ENCODE results near the gene PIGV. TPM values are rescaled to one million over a fixed set of nuclear protein-coding genes. Genes with fewer than 3 reads are reported as not detected.

PIGV gene
- total RNA-seq, 1 experiment from 2014 or later: 7.5 TPM

DNA sequence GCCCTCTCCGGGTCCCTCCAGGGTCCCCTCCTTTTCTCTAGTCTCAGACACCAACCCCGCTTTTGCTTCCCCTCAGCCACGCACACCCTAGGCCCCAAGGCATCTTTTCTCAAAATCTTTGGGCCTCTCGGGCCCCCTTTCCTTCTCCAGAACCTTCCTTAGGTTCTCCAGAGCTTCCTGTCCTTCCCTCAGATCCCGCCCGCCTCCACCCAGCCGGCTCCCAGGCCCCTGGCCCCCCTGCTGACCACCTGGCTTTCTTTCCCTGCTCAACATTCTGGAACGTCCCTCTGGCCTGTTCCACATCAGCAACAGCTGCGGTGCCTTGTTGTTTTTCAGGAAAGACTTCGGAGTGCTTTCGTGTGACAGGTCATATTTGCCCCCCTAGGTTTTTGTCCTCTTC is 39.9 kb downstream of the PIGV start:
- Histone ChIP-seq H2BK20ac (ENCODE audit: low read depth, low read length, poor library complexity, severe bottlenecking) (no peak overlapping the region), H2BK12ac (ENCODE audit: insufficient read length, low read depth, low read length) (no peak overlapping the region), H4K8ac (replicated peaks; ENCODE audit: insufficient read length, low read depth, low read length) (no peak overlapping the region), H3K4me2 (ENCODE audit: insufficient read depth, insufficient read length, low read length) (peak overlapping the region; percentile 67), H3K79me1 (ENCODE audit: insufficient read depth, low read depth, low read length, poor library complexity, severe bottlenecking) (peaks cover 3% of the 10 kb centered on the region), H2AK5ac (ENCODE audit: insufficient read length, low read length) (no peak overlapping the region), H3K4me1 (ENCODE audit: insufficient read depth, low read length) (no peaks in the 10 kb centered on the region), H3K56ac (ENCODE audit: insufficient read length, low read depth, low read length) (no peak overlapping the region), H2BK120ac (ENCODE audit: low read depth, low read length, poor library complexity, severe bottlenecking) (no peak overlapping the region), H3K14ac (ENCODE audit: insufficient read depth, low read length) (no peak overlapping the region), H3K23me2 (ENCODE audit: insufficient read length, low read depth, low read length, poor library complexity, severe bottlenecking) (peaks cover 7% of the 10 kb centered on the region), H4K20me1 (ENCODE audit: control insufficient read depth, insufficient read depth, insufficient read length) (no peaks in the 10 kb centered on the region), H3K9ac (ENCODE audit: extremely low read depth, insufficient read length, low read length) (no peak overlapping the region), H3K27me3 (ENCODE audit: insufficient read depth, low read length) (no peaks in the 10 kb centered on the region), H2BK5ac (ENCODE audit: insufficient read length, low read length) (no peak overlapping the region), H3K79me2 (ENCODE audit: insufficient read depth, low read length) (no peaks in the 10 kb centered on the region; the same call in 1 of the 2 replicates), H3K4ac (ENCODE audit: low read depth, low read length) (no peak overlapping the region), H4K5ac (ENCODE audit: insufficient read length, low read depth, low read length) (no peak overlapping the region), H3K18ac (ENCODE audit: insufficient read length, low read depth, low read length) (no peak overlapping the region), H3K27ac (ENCODE audit: insufficient read length, low read depth, low read length) (no peak overlapping the region), H2BK15ac (ENCODE audit: low read depth, low read length) (no peak overlapping the region), H4K91ac (ENCODE audit: insufficient read length, low read depth, low read length) (no peak overlapping the region), H3K9me3 (ENCODE audit: control insufficient read depth, low read depth, low read length) (no peaks in the 10 kb centered on the region), H2AFZ (ENCODE audit: low read length) (no peak overlapping the region), H3T11ph (ENCODE audit: low read length) (no peak overlapping the region), H3K23ac (ENCODE audit: insufficient read length, low read depth, low read length) (no peak overlapping the region)
- Mint-ChIP-seq H3K27ac (peak overlapping the region in 1 of 3 experiments; percentile 34; a peak in 2 of 7 replicates), H3K36me3 (ENCODE audit: insufficient read depth in 1 of 3, low read depth in 3 of 3) (peaks cover 5 to 9% (median 6%) of the 10 kb centered on the region in 3 experiments; a peak in 6 of 7 replicates), H3K4me1 (peaks cover 32 to 35% of the 10 kb centered on the region in 2 experiments), H3K27me3 (ENCODE audit: low read depth) (peaks cover 1% of the 10 kb centered on the region; the same call in 1 of the 2 replicates), H3K4me3 (peak overlapping the region; percentile 78 to 95), H3K9me3 (no peaks in the 10 kb centered on the region; a peak in 1 of 5 replicates)
- TF ChIP-seq, protein P1, sequence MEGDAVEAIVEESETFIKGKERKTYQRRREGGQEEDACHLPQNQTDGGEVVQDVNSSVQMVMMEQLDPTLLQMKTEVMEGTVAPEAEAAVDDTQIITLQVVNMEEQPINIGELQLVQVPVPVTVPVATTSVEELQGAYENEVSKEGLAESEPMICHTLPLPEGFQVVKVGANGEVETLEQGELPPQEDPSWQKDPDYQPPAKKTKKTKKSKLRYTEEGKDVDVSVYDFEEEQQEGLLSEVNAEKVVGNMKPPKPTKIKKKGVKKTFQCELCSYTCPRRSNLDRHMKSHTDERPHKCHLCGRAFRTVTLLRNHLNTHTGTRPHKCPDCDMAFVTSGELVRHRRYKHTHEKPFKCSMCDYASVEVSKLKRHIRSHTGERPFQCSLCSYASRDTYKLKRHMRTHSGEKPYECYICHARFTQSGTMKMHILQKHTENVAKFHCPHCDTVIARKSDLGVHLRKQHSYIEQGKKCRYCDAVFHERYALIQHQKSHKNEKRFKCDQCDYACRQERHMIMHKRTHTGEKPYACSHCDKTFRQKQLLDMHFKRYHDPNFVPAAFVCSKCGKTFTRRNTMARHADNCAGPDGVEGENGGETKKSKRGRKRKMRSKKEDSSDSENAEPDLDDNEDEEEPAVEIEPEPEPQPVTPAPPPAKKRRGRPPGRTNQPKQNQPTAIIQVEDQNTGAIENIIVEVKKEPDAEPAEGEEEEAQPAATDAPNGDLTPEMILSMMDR (conservative IDR thresholded peaks at IDR 0.05): no peak
- no peak for DNase-seq
- no CpG with 5 or more reads among the region's 11 CpGs for WGBS (ENCODE audit: extremely low coverage, insufficient read length, low lambda C conversion rate)
